SU-DHL-6 (cell line): ENCODE data around the gene PTGES3.

Source experiments
- H2AFZ ChIP-seq: fragments of 200-600 bp; sonication (generic); 2 replicates; pipeline ENCODE4 v1.6.1; 2014; ENCODE audit warnings: low read depth, mild to moderate bottlenecking, moderate library complexity, mixed read lengths, antibody characterized with exemption, low read length; ENCODE audit not compliant: severe bottlenecking
- H3F3A ChIP-seq: fragments of 200-600 bp; shearing (Covaris generic); 2 replicates; pipeline ENCODE4 v1.6.0; 2016; ENCODE audit warnings: antibody characterized with exemption, mild to moderate bottlenecking; ENCODE audit not compliant: insufficient read depth
- H3K27ac ChIP-seq: fragments of 200-600 bp; sonication (generic); 2 replicates; pipeline ENCODE4 v1.5.1; 2016; ENCODE audit warnings: low read depth, mild to moderate bottlenecking, low read length, moderate library complexity, mixed read lengths
- H3K27me3 ChIP-seq: fragments of 200-600 bp; sonication (generic), shearing (Covaris generic); 2 replicates; pipeline ENCODE4 v1.6.0; 2014; ENCODE audit warnings: mild to moderate bottlenecking, low read length
- H3K36me3 ChIP-seq: fragments of 200-600 bp; sonication (generic); 2 replicates; pipeline ENCODE4 v1.6.1; 2014; ENCODE audit warnings: mild to moderate bottlenecking, low read length, mixed read lengths
- H3K4me2 ChIP-seq: fragments of 300-600, 200-600 bp; shearing (Covaris generic), sonication (generic); 2 replicates; pipeline ENCODE4 v1.6.0; 2014; ENCODE audit warnings: low read length, low read depth, mild to moderate bottlenecking; ENCODE audit not compliant: poor library complexity, severe bottlenecking
- H3K4me3 ChIP-seq: fragments of 200-600 bp; sonication (generic); 2 replicates; pipeline ENCODE4 v1.5.1; 2014; ENCODE audit warnings: antibody characterized with exemption, low read length, mild to moderate bottlenecking, mixed read lengths; ENCODE audit not compliant: insufficient read depth, poor library complexity, severe bottlenecking
- H3K79me2 ChIP-seq: fragments of 200-600 bp; sonication (generic); 2 replicates; pipeline ENCODE4 v1.6.1; 2014; ENCODE audit warnings: mild to moderate bottlenecking, low read length, moderate library complexity; ENCODE audit not compliant: insufficient read depth
- H3K9ac ChIP-seq: fragments of 200-600 bp; sonication (generic); 2 replicates; pipeline ENCODE4 v1.7.0; 2014; ENCODE audit warnings: mild to moderate bottlenecking, low read length
- H3K9me2 ChIP-seq: fragments of 200-600 bp; sonication (generic); replicated peaks from 2 replicates; pipeline ENCODE4 v1.6.1; 2014; ENCODE audit warnings: low read length; ENCODE audit not compliant: insufficient read depth
- H3K9me3 ChIP-seq: fragments of 200-600 bp; sonication (generic); 2 replicates; pipeline ENCODE4 v1.6.1; 2014; ENCODE audit warnings: low read length, mixed read lengths; ENCODE audit not compliant: insufficient read depth
- H4K20me1 ChIP-seq: fragments of 200-600 bp; sonication (generic); 2 replicates; pipeline ENCODE4 v1.6.1; 2014; ENCODE audit warnings: low read depth, mild to moderate bottlenecking, antibody characterized with exemption, low read length, moderate library complexity, mixed read lengths
- CTCF ChIP-seq: fragments of 200-600 bp; sonication (generic); IDR thresholded peaks from one replicate; pipeline ENCODE4 v1.5.1; 2017; ENCODE audit warnings: antibody characterized with exemption, mild to moderate bottlenecking, low read length, moderate library complexity; ENCODE audit not compliant: insufficient read depth, poor library complexity, severe bottlenecking
- EZH2phosphoT487 ChIP-seq: fragments of 200-600 bp; sonication (generic), shearing (Covaris generic); conservative IDR thresholded peaks from 2 replicates; pipeline ENCODE4 v1.6.1; 2018; ENCODE audit warnings: mild to moderate bottlenecking, antibody characterized with exemption, low read length, moderate library complexity, mixed read lengths

PTGES3 gene

GRCh38 chr12:56645717-56646446 is 42.2 kb downstream of the PTGES3 start, which contains the start of gene ATP5F1B:
Gene ATP5F1B, minus strand, starts transcription at chr12:56645984. Its CDS starts 21 bp downstream, at chr12:56645963.
- Histone ChIP-seq H3K9me3 (no peaks in the 10 kb centered on the region), H2AFZ (peak within 1 kb of the TSS; percentile 72), H3K9me2 (no peaks in the 10 kb centered on the region), H4K20me1 (no peaks in the 10 kb centered on the region; the same call in 1 of the 2 replicates), H3K27me3 (no peaks in the 10 kb centered on the region), H3K79me2 (peaks cover 39% of the 10 kb centered on the region), H3K36me3 (peaks cover 21% of the 10 kb centered on the region), H3F3A (peaks cover 8% of the 10 kb centered on the region; the same call in 1 of the 2 replicates), H3K4me2 (peak within 1 kb of the TSS; percentile 79), H3K9ac (peak within 1 kb of the TSS; percentile 89), H3K27ac (peak within 1 kb of the TSS; percentile 69), H3K4me3 (peak within 1 kb of the TSS; percentile 86)
- TF ChIP-seq EZH2phosphoT487: no peak
- TF ChIP-seq CTCF: no peak

DNA sequence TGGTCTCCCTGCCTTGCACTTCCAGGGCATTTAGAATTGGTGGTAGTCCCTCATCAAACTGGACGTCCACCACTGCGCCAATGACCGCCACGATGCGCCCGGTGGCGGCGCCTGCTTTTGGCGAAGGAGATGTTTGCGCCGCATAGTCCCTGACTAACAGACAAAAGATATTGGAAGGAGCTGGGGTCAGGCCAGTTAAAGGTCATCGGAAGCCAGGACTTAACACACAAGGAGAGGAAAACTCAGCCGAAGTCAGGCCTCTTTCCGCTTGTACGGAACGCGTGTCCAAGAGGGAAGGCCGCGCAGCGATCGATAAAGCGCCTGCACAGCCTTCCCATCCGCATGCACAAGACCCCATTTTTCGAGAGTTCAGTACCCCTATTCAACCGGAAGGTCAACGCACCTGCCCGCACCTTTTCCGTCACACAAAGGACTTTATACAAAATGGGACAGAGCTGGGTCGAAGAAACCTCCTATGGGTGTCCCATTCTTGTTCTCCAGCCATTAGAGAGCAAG is 42.8 kb downstream of the PTGES3 start:
- Histone ChIP-seq H3K27ac (peak overlapping the region; percentile 67), H3K4me3 (peak overlapping the region; percentile 86), H3F3A (peaks cover 8% of the 10 kb centered on the region; the same call in 1 of the 2 replicates), H3K36me3 (peaks cover 23% of the 10 kb centered on the region), H3K9ac (peak overlapping the region; percentile 89), H3K9me3 (no peaks in the 10 kb centered on the region), H2AFZ (peak overlapping the region; percentile 28), H4K20me1 (no peaks in the 10 kb centered on the region; the same call in 1 of the 2 replicates), H3K27me3 (no peaks in the 10 kb centered on the region), H3K4me2 (peak overlapping the region; percentile 79), H3K9me2 (no peaks in the 10 kb centered on the region), H3K79me2 (peaks cover 39% of the 10 kb centered on the region)
- TF ChIP-seq EZH2phosphoT487 (no peak), CTCF (no peak)

GRCh38 chr12:56644654-56645053 is 43.4 kb downstream of the PTGES3 start:
- H2AFZ ChIP-seq: no peak overlapping the region
- TF ChIP-seq EZH2phosphoT487: no peak
- TF ChIP-seq CTCF: no peak
- no peaks in the 10 kb centered on the region for H3K27me3 ChIP-seq
- no peaks in the 10 kb centered on the region; the same call in 1 of the 2 replicates for H4K20me1 ChIP-seq
- H3F3A ChIP-seq: peaks cover 8% of the 10 kb centered on the region; the same call in 1 of the 2 replicates
- H3K9me3 ChIP-seq: no peaks in the 10 kb centered on the region
- H3K79me2 ChIP-seq: peaks cover 39% of the 10 kb centered on the region
- no peaks in the 10 kb centered on the region for H3K9me2 ChIP-seq
- H3K4me3 ChIP-seq: peak overlapping the region; percentile 86
- H3K9ac ChIP-seq: peak overlapping the region; percentile 89
- H3K36me3 ChIP-seq: peaks cover 26% of the 10 kb centered on the region
- no peak overlapping the region; the same call in 1 of the 2 replicates for H3K27ac ChIP-seq
- peak overlapping the region; percentile 79 for H3K4me2 ChIP-seq
